GM12878 (cell line): ENCODE data around the gene HMGN1. TPM values are rescaled to one million over a fixed set of nuclear protein-coding genes. Genes with fewer than 3 reads are reported as not detected.

Source experiments
- ATAC-seq: fragments of 200-7000 bp; cut with Tn5 transposase; 3 replicates; pipeline ENCODE4 v1.9.1; 2020; ENCODE audit warnings: mild to moderate bottlenecking, moderate library complexity
- BruUV-seq: library from RNA; stranded (reverse); fragments of 400-500 nt; replicated peaks from 2 replicates; lab custom pipeline; 2021; lab: Mats Ljungman, UMichigan
- CTCF ChIA-PET: fragments of 300-600 bp; sonication (Branson Sonifier 250); formaldehyde crosslinking; extraction: SDS; loops from one replicate; lab custom pipeline; 2021; ENCODE audit warnings: inconsistent platforms; lab: Yijun Ruan, JAX
- POLR2A ChIA-PET: fragments of 350-600 bp; formaldehyde crosslinking; extraction: SDS; loops from one replicate; lab custom pipeline; 2021; ENCODE audit warnings: inconsistent platforms; lab: Charles Lee
- RAD21 ChIA-PET: fragments of 300-600 bp; sonication (Branson Sonifier 250); formaldehyde crosslinking; loops from one replicate; lab custom pipeline; 2023; ENCODE audit warnings: antibody characterized with exemption; ENCODE audit not compliant: unreplicated experiment; lab: Charles Lee
- SMC1A ChIA-PET: fragments of 300-600 bp; sonication (Branson Sonifier 250); formaldehyde crosslinking; loops from one replicate; lab custom pipeline; 2023; ENCODE audit not compliant: unreplicated experiment, uncharacterized antibody; lab: Charles Lee
- DNase-seq: peaks from one replicate; pipeline ENCODE4 v3.0.0-alpha.2; 2011; ENCODE audit warnings: low read depth, low spot score
- FAIRE-seq: peaks from 3 replicates; lab custom pipeline; 2011; peaks lifted over from hg19 to GRCh38; lab: Jason Lieb, UNC
- H2AFZ ChIP-seq: 2 replicates; pipeline ENCODE4 v1.6.0; 2011; ENCODE audit warnings: low read depth, low read length, control low read depth; ENCODE audit not compliant: control insufficient read depth
- H3K27ac ChIP-seq: 2 replicates; pipeline ENCODE4 v1.5.1; 2011; ENCODE audit warnings: control low read depth; ENCODE audit not compliant: control insufficient read depth, insufficient read depth
- H3K27me3 ChIP-seq, 2 experiments: replicated peaks in 1 of 2; 2 replicates each; pipeline versions ENCODE4 v1.6.0 to v1.6.1; 2011; ENCODE audit warnings: low read length in 1 of 2; ENCODE audit not compliant: control insufficient read depth in 2 of 2, insufficient read depth in 2 of 2
- H3K36me3 ChIP-seq, 2 experiments: 2 replicates each; pipeline ENCODE4 v1.5.1; 2011; ENCODE audit warnings: low read length in 1 of 2; ENCODE audit not compliant: control insufficient read depth in 2 of 2, insufficient read depth in 2 of 2
- H3K4me1 ChIP-seq: 2 replicates; pipeline ENCODE4 v1.6.1; 2011; ENCODE audit warnings: mild to moderate bottlenecking, low read length, moderate library complexity, mixed read lengths; ENCODE audit not compliant: control insufficient read depth, insufficient read depth
- H3K4me2 ChIP-seq: 2 replicates; pipeline ENCODE4 v1.6.0; 2011; ENCODE audit warnings: control low read depth; ENCODE audit not compliant: control insufficient read depth, insufficient read depth
- H3K4me3 ChIP-seq: fragments of 200-600 bp; sonication (generic); 2 replicates; pipeline ENCODE4 v1.5.1; 2016
- H3K79me2 ChIP-seq: 2 replicates; pipeline ENCODE4 v1.6.0; 2011; ENCODE audit warnings: low read length; ENCODE audit not compliant: control insufficient read depth, insufficient read depth
- H3K9ac ChIP-seq: 2 replicates; pipeline ENCODE4 v1.8.0; 2011; ENCODE audit warnings: low read length, control low read depth, mixed read lengths; ENCODE audit not compliant: control insufficient read depth, insufficient read depth
- H3K9me3 ChIP-seq: replicated peaks from 3 replicates; pipeline ENCODE4 v1.5.1; 2011; ENCODE audit warnings: mild to moderate bottlenecking, low read length; ENCODE audit not compliant: control insufficient read depth, insufficient read depth
- H4K20me1 ChIP-seq: 2 replicates; pipeline ENCODE4 v1.6.0; 2011; ENCODE audit not compliant: control insufficient read depth, insufficient read depth
- BCL11A ChIP-seq: IDR thresholded peaks from 2 replicates; pipeline ENCODE4 v1.6.1; 2011; ENCODE audit warnings: low read depth, low read length
- CEBPB ChIP-seq, 2 experiments: fragments of 150-350 bp in 1 of 2; IDR thresholded peaks; 2 replicates each; pipeline ENCODE4 v1.6.1; 2012 to 2014; ENCODE audit warnings: low read depth in 2 of 2, low read length in 2 of 2, borderline replicate concordance in 1 of 2, inconsistent platforms in 1 of 2
- E2F4 ChIP-seq: IDR thresholded peaks from 2 replicates; pipeline ENCODE4 v1.6.1; 2012; ENCODE audit warnings: low read depth, low read length, improper control_type of control experiment
- HDGF ChIP-seq: fragments of 450-650 bp; IDR thresholded peaks from 2 replicates; pipeline ENCODE4 v1.6.1; 2016; ENCODE audit warnings: antibody characterized with exemption
- IKZF2 ChIP-seq, 2 experiments: fragments of 450-650 bp; IDR thresholded peaks; 2 replicates each; pipeline ENCODE4 v1.6.1; 2017; ENCODE audit warnings: mild to moderate bottlenecking in 2 of 2, moderate library complexity in 2 of 2
- IRF3 ChIP-seq: fragments of 450-650 bp; IDR thresholded peaks from 2 replicates; pipeline ENCODE4 v1.6.1; 2014; ENCODE audit warnings: mild to moderate bottlenecking
- NFIC ChIP-seq: IDR thresholded peaks from 2 replicates; pipeline ENCODE4 v1.6.1; 2012; ENCODE audit warnings: low read depth, mild to moderate bottlenecking, inconsistent platforms, low read length, moderate library complexity
- PML ChIP-seq: IDR thresholded peaks from 2 replicates; pipeline ENCODE4 v1.6.1; 2012; ENCODE audit warnings: low read length, inconsistent platforms
- RB1 ChIP-seq: fragments of 450-650 bp; formaldehyde crosslinking; IDR thresholded peaks from 2 replicates; pipeline ENCODE4 v1.6.1; 2017; ENCODE audit warnings: mild to moderate bottlenecking, borderline replicate concordance
- RBBP5 ChIP-seq: fragments of 200-600 bp; sonication (generic); conservative IDR thresholded peaks from 2 replicates; pipeline ENCODE4 v1.6.1; 2016
- WGBS: methylation state at CpG from one replicate; pipeline ENCODE4 v1.1.6; 2016; ENCODE audit warnings: low lambda C conversion rate; ENCODE audit not compliant: insufficient replicate concordance, insufficient coverage; ENCODE audit errors: missing lambda C conversion rate; 5-methylcytosine and 5-hydroxymethylcytosine counted together
- in situ Hi-C: fragments of 300-500 bp; cut with MboI; formaldehyde crosslinking; loops from 9 replicates; pipeline ENCODE4 v1.14.3; 2018; ENCODE audit warnings: mixed read lengths
- intact Hi-C: fragments of 100-400 bp; cut with micrococcal nuclease; formaldehyde crosslinking; loops from one replicate; pipeline ENCODE4 v1.14.2; 2022; ENCODE audit not compliant: unreplicated experiment
- polyA plus RNA-seq, 11 experiments: library from polyadenylated mRNA; depleted of rRNA in 4 of 11; unstranded in 6 of 11; stranded (reverse) in 5 of 11; fragments of >200 nt; fragmentation: Nextera tagmentation in 4 of 11; fragmentation: Illumina TruSeq in 1 of 11; extraction: Ambion mirVana in 4 of 11; extraction: Trizol in 1 of 11; gene quantifications; 1 replicate in 1 of 11; 2 replicates in 10 of 11; pipeline versions ENCODE4 v1.2.1 to v1.2.3, GENCODE V29; 2011 to 2016; ENCODE audit warnings: inconsistent platforms in 2 of 11, missing spikeins in 2 of 11, low read depth in 1 of 11
- total RNA-seq, 4 experiments: library from RNA; depleted of rRNA in 3 of 4; stranded (reverse); fragments of >200 nt in 3 of 4; fragmentation: Illumina TruSeq in 1 of 4; extraction: Trizol in 1 of 4; gene quantifications; 2 replicates each; pipeline versions ENCODE4 v1.2.1 to v1.2.3, GENCODE V29; 2013 to 2021

The HMGN1 gene
- total and polyA plus RNA-seq, 10 of the 15 experiments (the other 5 are each of a cell fraction or from before 2014, with no cell fraction given): 120 to 798 (median 396) TPM

DNA sequence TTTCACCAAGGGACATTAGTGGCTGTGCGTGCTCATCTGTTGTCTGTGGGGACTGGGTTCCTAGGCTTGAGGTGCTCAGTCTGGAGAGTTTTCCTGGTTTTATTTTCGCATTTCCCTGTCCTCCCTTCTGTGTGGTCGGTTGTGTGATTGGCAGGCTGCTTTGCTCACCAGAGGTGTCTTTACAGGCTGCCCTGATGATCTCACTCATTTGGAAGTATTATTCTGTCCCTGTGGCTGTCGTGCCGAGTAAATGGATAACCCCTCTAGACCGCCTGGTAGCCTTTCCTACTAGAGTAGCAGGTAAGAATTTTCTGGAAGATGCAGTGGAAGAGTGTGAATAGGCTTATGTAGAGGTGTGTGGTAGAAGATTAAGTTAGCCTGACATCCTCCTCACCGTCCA, 44.1 kb upstream of the HMGN1 start:
- no peak for DNase-seq
- ChIA-PET SMC1A (no interaction called here), POLR2A (no interaction called here)
- Histone ChIP-seq H3K9me3 (no peaks in the 10 kb centered on the region), H3K4me1 (peaks cover 9% of the 10 kb centered on the region), H3K9ac (no peak overlapping the region), H3K4me3 (no peak overlapping the region)
- no peak for TF ChIP-seq PML
- no peak for TF ChIP-seq RBBP5
- no peak for TF ChIP-seq IKZF2 (IDR thresholded peaks at IDR 0.05)
- TF ChIP-seq BCL11A: no peak
- TF ChIP-seq RB1: no peak
- TF ChIP-seq CEBPB (IDR thresholded peaks at IDR 0.05; ENCODE audit: borderline replicate concordance in 1 of 2, low read depth in 2 of 2, low read length in 2 of 2): no peak
- no peak for TF ChIP-seq E2F4
- no peak for TF ChIP-seq HDGF
- no peak for TF ChIP-seq NFIC
- no peak for TF ChIP-seq IRF3
- TF ChIP-seq, all 136 proteins: peak for 0
- 98% methylated on average over 7 of the region's 7 CpGs for WGBS
- in situ Hi-C loops: no loop called here
- Histone ChIP-seq H3K4me2 (no peak overlapping the region), H4K20me1 (no peaks in the 10 kb centered on the region), H3K27me3 (no peaks in the 10 kb centered on the region), H3K79me2 (peaks cover 11% of the 10 kb centered on the region), H3K36me3 (peaks cover 7 to 15% of the 10 kb centered on the region in 2 experiments), H3K27ac (no peak overlapping the region), H2AFZ (no peak overlapping the region)
- intact Hi-C loops: no loop called here
- RAD21 ChIA-PET: no interaction called here
- ATAC-seq: no peak
- no peak for FAIRE-seq
- no TSS peak for BruUV-seq
- CTCF ChIA-PET: interaction anchor here (1.1 to 2.2 kb wide), 3 partner anchors 47 to 212 kb away, joined by 3 to 4 read pairs (median 4); no protein-coding TSS in a partner anchor
